Ishikawa (cell line): Measurements from ENCODE around the gene CLDN2.

Experiments
- CEBPB ChIP-seq: IDR thresholded peaks from 2 replicates; pipeline ENCODE4 v1.6.1; 2012
- CREB1 ChIP-seq: IDR thresholded peaks from 2 replicates; pipeline ENCODE4 v1.6.1; 2012; ENCODE audit warnings: low read depth
- EGR1 ChIP-seq: IDR thresholded peaks from 2 replicates; pipeline ENCODE4 v1.6.1; 2012
- EP300 ChIP-seq: IDR thresholded peaks from 2 replicates; pipeline ENCODE4 v1.6.1; 2012; ENCODE audit warnings: borderline replicate concordance
- FOXM1 ChIP-seq: IDR thresholded peaks from 2 replicates; pipeline ENCODE4 v1.6.1; 2012; ENCODE audit warnings: low read depth, borderline replicate concordance
- MAX ChIP-seq: IDR thresholded peaks from 2 replicates; pipeline ENCODE4 v1.6.1; 2012
- NFIC ChIP-seq: IDR thresholded peaks from 2 replicates; pipeline ENCODE4 v1.6.1; 2012
- RAD21 ChIP-seq: IDR thresholded peaks from 2 replicates; pipeline ENCODE4 v1.6.1; 2012; ENCODE audit warnings: low read depth
- REST ChIP-seq: IDR thresholded peaks from 2 replicates; pipeline ENCODE4 v1.6.1; 2012; ENCODE audit warnings: low read depth, mild to moderate bottlenecking
- TAF1 ChIP-seq: IDR thresholded peaks from 2 replicates; pipeline ENCODE4 v1.6.1; 2012; ENCODE audit warnings: low read depth, mild to moderate bottlenecking
- TCF12 ChIP-seq: IDR thresholded peaks from 2 replicates; pipeline ENCODE4 v1.6.1; 2012; ENCODE audit warnings: low read depth
- TEAD4 ChIP-seq: IDR thresholded peaks from 2 replicates; pipeline ENCODE4 v1.6.1; 2012
- USF1 ChIP-seq: IDR thresholded peaks from 2 replicates; pipeline ENCODE4 v1.6.1; 2012
- YY1 ChIP-seq: IDR thresholded peaks from 2 replicates; pipeline ENCODE4 v1.6.1; 2012; ENCODE audit warnings: low read depth
- ZBTB7A ChIP-seq: IDR thresholded peaks from 2 replicates; pipeline ENCODE4 v1.6.1; 2012; ENCODE audit warnings: low read depth

CLDN2 gene

GRCh38 chrX:106964290-106964689 is 44.1 kb downstream of the CLDN2 start:
- TF ChIP-seq CREB1 = no peak
- TF ChIP-seq USF1 = no peak
- no peak for TF ChIP-seq EGR1
- no peak for TF ChIP-seq MAX

- no peak for TF ChIP-seq TEAD4
- TF ChIP-seq FOXM1 = no peak
- no peak for TF ChIP-seq EGR1
- TF ChIP-seq NFIC = no peak
- no peak for TF ChIP-seq REST
- TF ChIP-seq EP300 = no peak
- TF ChIP-seq TAF1 = no peak
- TF ChIP-seq MAX = no peak
- no peak for TF ChIP-seq TCF12
- no peak for TF ChIP-seq YY1
- no peak for TF ChIP-seq CEBPB
- TF ChIP-seq RAD21 = no peak
- TF ChIP-seq ZBTB7A = no peak
- TF ChIP-seq CREB1 = no peak
Measured at GRCh38 chrX:106972896-106973295, 52.7 kb downstream of the CLDN2 start.

- no peak for TF ChIP-seq TEAD4
- no peak for TF ChIP-seq CEBPB
- no peak for TF ChIP-seq TAF1
- TF ChIP-seq REST = no peak
- TF ChIP-seq CREB1 = no peak
- no peak for TF ChIP-seq YY1
- TF ChIP-seq TCF12 = no peak
- TF ChIP-seq EP300 = no peak
- TF ChIP-seq NFIC = no peak
- no peak for TF ChIP-seq ZBTB7A
- TF ChIP-seq EGR1 = no peak
- no peak for TF ChIP-seq FOXM1
- TF ChIP-seq RAD21 = no peak
- no peak for TF ChIP-seq USF1
- no peak for TF ChIP-seq MAX
Measured at GRCh38 chrX:106973433-106974149, 53.4 kb downstream of the CLDN2 start.

- TF ChIP-seq CEBPB = no peak
- TF ChIP-seq USF1 = no peak
- TF ChIP-seq RAD21 = no peak
- no peak for TF ChIP-seq YY1
- no peak for TF ChIP-seq CREB1
- no peak for TF ChIP-seq MAX
- TF ChIP-seq REST = no peak
- no peak for TF ChIP-seq ZBTB7A
- no peak for TF ChIP-seq NFIC
- no peak for TF ChIP-seq TCF12
Measured at GRCh38 chrX:106976416-106976815, 56.2 kb downstream of the CLDN2 start.
